WTC11 (cell line): ENCODE data around the gene TMEM183A. TPM values are rescaled to one million over a fixed set of nuclear protein-coding genes. Genes with fewer than 3 reads are reported as not detected.

ENCODE experiments used
- ATAC-seq: fragments of 200-7000 bp; cut with Tn5 transposase; 2 replicates; pipeline ENCODE4 v1.10.0; 2021; ENCODE audit warnings: mild to moderate bottlenecking, moderate library complexity
- CTCF ChIA-PET: fragments of 300-600 bp; sonication (Branson Sonifier 250); formaldehyde crosslinking; loops from one replicate; lab custom pipeline; 2021; ENCODE audit warnings: antibody characterized with exemption; lab: Charles Lee
- POLR2A ChIA-PET: fragments of 350-600 bp; sonication (Branson Sonifier 250); formaldehyde crosslinking; loops from one replicate; lab custom pipeline; 2021; ENCODE audit warnings: antibody characterized with exemption; lab: Charles Lee
- DNase-seq: peaks from one replicate; pipeline ENCODE4 v3.0.0; 2021; ENCODE audit warnings: low spot score
- H3K27ac Mint-ChIP-seq: 2 replicates; pipeline ENCODE4 v1.8.0; 2021; ENCODE audit warnings: mixed read lengths
- H3K27me3 Mint-ChIP-seq: 2 replicates; pipeline ENCODE4 v1.8.0; 2021; ENCODE audit warnings: low read depth, mild to moderate bottlenecking, moderate library complexity, mixed read lengths
- H3K36me3 Mint-ChIP-seq: 2 replicates; pipeline ENCODE4 v1.8.0; 2021; ENCODE audit warnings: mixed read lengths
- H3K4me1 Mint-ChIP-seq: 2 replicates; pipeline ENCODE4 v1.8.0; 2022; ENCODE audit warnings: mixed read lengths
- H3K4me3 Mint-ChIP-seq: 2 replicates; pipeline ENCODE4 v1.8.0; 2021; ENCODE audit warnings: mild to moderate bottlenecking, moderate library complexity, mixed read lengths
- H3K9me3 Mint-ChIP-seq: 2 replicates; pipeline ENCODE4 v1.8.0; 2021; ENCODE audit warnings: mixed read lengths
- FOXP1 ChIP-seq: sonication (generic); formaldehyde crosslinking; IDR thresholded peaks from 2 replicates; pipeline ENCODE4 v1.8.0; 2022; ENCODE audit warnings: missing genetic modification reagents, mild to moderate bottlenecking, moderate library complexity, borderline replicate concordance
- HMGA2 ChIP-seq: fragments of 250-450 bp; sonication (Bioruptor Pico); IDR thresholded peaks from 2 replicates; pipeline ENCODE4 v1.4.0; 2021; ENCODE audit warnings: mild to moderate bottlenecking, moderate library complexity
- KAT7 ChIP-seq: sonication (generic); formaldehyde crosslinking; IDR thresholded peaks from 2 replicates; pipeline ENCODE4 v1.8.1; 2023; ENCODE audit warnings: missing genetic modification reagents, mild to moderate bottlenecking, borderline replicate concordance
- NR3C1 ChIP-seq: sonication (generic); formaldehyde crosslinking; conservative IDR thresholded peaks from 2 replicates; pipeline ENCODE4 v1.8.1; 2023; ENCODE audit warnings: low read depth, mild to moderate bottlenecking, missing genetic modification reagents
- PRRX2 ChIP-seq: fragments of 250-450 bp; sonication (Bioruptor Pico); IDR thresholded peaks from 2 replicates; pipeline ENCODE4 v1.8.0; 2021; ENCODE audit warnings: mild to moderate bottlenecking
- SMAD3 ChIP-seq: sonication (generic); formaldehyde crosslinking; IDR thresholded peaks from 2 replicates; pipeline ENCODE4 v1.8.0; 2022; ENCODE audit warnings: missing genetic modification reagents, mild to moderate bottlenecking, borderline replicate concordance
- TP53 ChIP-seq: sonication (generic); formaldehyde crosslinking; IDR thresholded peaks from 2 replicates; pipeline ENCODE4 v1.8.1; 2023; ENCODE audit warnings: mild to moderate bottlenecking, missing genetic modification reagents
- ZNF219 ChIP-seq: sonication (generic); formaldehyde crosslinking; IDR thresholded peaks from 2 replicates; pipeline ENCODE4 v1.8.0; 2023; ENCODE audit warnings: missing genetic modification reagents, mild to moderate bottlenecking, borderline replicate concordance
- ZNF317 ChIP-seq: sonication (generic); formaldehyde crosslinking; IDR thresholded peaks from 2 replicates; pipeline ENCODE4 v1.8.1; 2023; ENCODE audit warnings: low read depth, mild to moderate bottlenecking, moderate library complexity, missing genetic modification reagents, borderline replicate concordance
- ZNF423 ChIP-seq: fragments of 250-450 bp; sonication (Bioruptor Pico); IDR thresholded peaks from 2 replicates; pipeline ENCODE4 v2.1.2; 2022; ENCODE audit warnings: mild to moderate bottlenecking, moderate library complexity
- total RNA-seq: library from RNA; stranded (reverse); gene quantifications from 3 replicates; pipeline ENCODE4 v1.2.3, GENCODE V29; 2021
- TF ChIP-seq, protein P1 (sequence below): sonication (generic); formaldehyde crosslinking; IDR thresholded peaks from 2 replicates; pipeline ENCODE4 v1.8.1; 2023; ENCODE audit warnings: mild to moderate bottlenecking, missing genetic modification reagents, moderate library complexity
- TF ChIP-seq, protein P2 (sequence below): fragments of 250-450 bp; sonication (Bioruptor Pico); IDR thresholded peaks from 2 replicates; pipeline ENCODE4 v1.9.0; 2021; ENCODE audit warnings: mild to moderate bottlenecking, borderline replicate concordance
- TF ChIP-seq, protein P3 (sequence below): sonication (generic); formaldehyde crosslinking; IDR thresholded peaks from 2 replicates; pipeline ENCODE4 v1.8.0; 2023; ENCODE audit warnings: mild to moderate bottlenecking, missing genetic modification reagents
- TF ChIP-seq, protein P4 (sequence below): sonication (generic); formaldehyde crosslinking; IDR thresholded peaks from 2 replicates; pipeline ENCODE4 v1.8.1; 2022; ENCODE audit warnings: mild to moderate bottlenecking, missing genetic modification reagents, moderate library complexity, borderline replicate concordance
- TF ChIP-seq, protein P5 (sequence below): fragments of 250-450 bp; sonication (Bioruptor Pico); IDR thresholded peaks from 2 replicates; pipeline ENCODE4 v1.9.0; 2021; ENCODE audit warnings: moderate library complexity, mild to moderate bottlenecking, inconsistent platforms, borderline replicate concordance
- TF ChIP-seq, protein P6 (sequence below): sonication (generic); formaldehyde crosslinking; IDR thresholded peaks from 2 replicates; pipeline ENCODE4 v1.8.1; 2023; ENCODE audit warnings: mild to moderate bottlenecking, missing genetic modification reagents, borderline replicate concordance
- TF ChIP-seq, protein P7 (sequence below): sonication (generic); formaldehyde crosslinking; IDR thresholded peaks from 2 replicates; pipeline ENCODE4 v1.8.0; 2023; ENCODE audit warnings: missing genetic modification reagents

The TMEM183A gene
- total RNA-seq, 1 experiment from 2014 or later = 108 TPM

DNA sequence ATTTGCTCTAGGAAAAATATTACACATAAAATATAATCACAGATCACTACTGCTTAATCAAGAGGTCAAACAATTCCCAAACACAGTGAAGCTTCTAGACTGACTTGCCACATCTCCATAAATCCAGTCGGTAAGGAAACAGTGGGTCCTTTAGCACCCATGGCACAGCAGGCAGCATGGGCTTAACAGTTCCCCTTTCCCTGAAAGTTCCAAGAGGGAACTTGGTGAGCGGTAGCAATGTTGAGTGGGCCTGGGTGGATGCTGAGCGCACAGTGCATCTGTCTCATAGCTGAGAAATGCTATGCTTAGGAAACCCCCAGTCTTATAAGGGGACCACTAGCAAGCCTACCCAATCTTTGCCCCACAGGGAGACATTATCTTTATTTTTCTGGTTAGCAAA is 32.3 kb upstream of the TMEM183A start:
- H3K9me3 Mint-ChIP-seq = no peaks in the 10 kb centered on the region
- no peak overlapping the region for H3K27ac Mint-ChIP-seq
- CTCF ChIA-PET = no interaction called here
- no peak for ATAC-seq
- POLR2A ChIA-PET = interaction anchor here (0.7 kb wide), 1 partner anchor 16 kb away, joined by 4 read pairs; no protein-coding TSS in a partner anchor
- H3K27me3 Mint-ChIP-seq = peaks cover 8% of the 10 kb centered on the region
- no peaks in the 10 kb centered on the region for H3K36me3 Mint-ChIP-seq
- H3K4me1 Mint-ChIP-seq = peaks cover 24% of the 10 kb centered on the region
- H3K4me3 Mint-ChIP-seq = no peak overlapping the region
- no peak for DNase-seq
- TF ChIP-seq TP53 (CRISPR knock-in tag) (no peak), PRRX2 (CRISPR knock-in tag) (no peak), SMAD3 (CRISPR knock-in tag) (no peak), NR3C1 (CRISPR knock-in tag) (no peak), HMGA2 (CRISPR knock-in tag) (no peak), ZNF423 (CRISPR knock-in tag) (no peak)
- TF ChIP-seq, protein P1, sequence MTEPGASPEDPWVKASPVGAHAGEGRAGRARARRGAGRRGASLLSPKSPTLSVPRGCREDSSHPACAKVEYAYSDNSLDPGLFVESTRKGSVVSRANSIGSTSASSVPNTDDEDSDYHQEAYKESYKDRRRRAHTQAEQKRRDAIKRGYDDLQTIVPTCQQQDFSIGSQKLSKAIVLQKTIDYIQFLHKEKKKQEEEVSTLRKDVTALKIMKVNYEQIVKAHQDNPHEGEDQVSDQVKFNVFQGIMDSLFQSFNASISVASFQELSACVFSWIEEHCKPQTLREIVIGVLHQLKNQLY (CRISPR knock-in tag) = no peak
- TF ChIP-seq, protein P2, sequence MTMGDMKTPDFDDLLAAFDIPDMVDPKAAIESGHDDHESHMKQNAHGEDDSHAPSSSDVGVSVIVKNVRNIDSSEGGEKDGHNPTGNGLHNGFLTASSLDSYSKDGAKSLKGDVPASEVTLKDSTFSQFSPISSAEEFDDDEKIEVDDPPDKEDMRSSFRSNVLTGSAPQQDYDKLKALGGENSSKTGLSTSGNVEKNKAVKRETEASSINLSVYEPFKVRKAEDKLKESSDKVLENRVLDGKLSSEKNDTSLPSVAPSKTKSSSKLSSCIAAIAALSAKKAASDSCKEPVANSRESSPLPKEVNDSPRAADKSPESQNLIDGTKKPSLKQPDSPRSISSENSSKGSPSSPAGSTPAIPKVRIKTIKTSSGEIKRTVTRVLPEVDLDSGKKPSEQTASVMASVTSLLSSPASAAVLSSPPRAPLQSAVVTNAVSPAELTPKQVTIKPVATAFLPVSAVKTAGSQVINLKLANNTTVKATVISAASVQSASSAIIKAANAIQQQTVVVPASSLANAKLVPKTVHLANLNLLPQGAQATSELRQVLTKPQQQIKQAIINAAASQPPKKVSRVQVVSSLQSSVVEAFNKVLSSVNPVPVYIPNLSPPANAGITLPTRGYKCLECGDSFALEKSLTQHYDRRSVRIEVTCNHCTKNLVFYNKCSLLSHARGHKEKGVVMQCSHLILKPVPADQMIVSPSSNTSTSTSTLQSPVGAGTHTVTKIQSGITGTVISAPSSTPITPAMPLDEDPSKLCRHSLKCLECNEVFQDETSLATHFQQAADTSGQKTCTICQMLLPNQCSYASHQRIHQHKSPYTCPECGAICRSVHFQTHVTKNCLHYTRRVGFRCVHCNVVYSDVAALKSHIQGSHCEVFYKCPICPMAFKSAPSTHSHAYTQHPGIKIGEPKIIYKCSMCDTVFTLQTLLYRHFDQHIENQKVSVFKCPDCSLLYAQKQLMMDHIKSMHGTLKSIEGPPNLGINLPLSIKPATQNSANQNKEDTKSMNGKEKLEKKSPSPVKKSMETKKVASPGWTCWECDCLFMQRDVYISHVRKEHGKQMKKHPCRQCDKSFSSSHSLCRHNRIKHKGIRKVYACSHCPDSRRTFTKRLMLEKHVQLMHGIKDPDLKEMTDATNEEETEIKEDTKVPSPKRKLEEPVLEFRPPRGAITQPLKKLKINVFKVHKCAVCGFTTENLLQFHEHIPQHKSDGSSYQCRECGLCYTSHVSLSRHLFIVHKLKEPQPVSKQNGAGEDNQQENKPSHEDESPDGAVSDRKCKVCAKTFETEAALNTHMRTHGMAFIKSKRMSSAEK (CRISPR knock-in tag) = no peak
- TF ChIP-seq, protein P3, sequence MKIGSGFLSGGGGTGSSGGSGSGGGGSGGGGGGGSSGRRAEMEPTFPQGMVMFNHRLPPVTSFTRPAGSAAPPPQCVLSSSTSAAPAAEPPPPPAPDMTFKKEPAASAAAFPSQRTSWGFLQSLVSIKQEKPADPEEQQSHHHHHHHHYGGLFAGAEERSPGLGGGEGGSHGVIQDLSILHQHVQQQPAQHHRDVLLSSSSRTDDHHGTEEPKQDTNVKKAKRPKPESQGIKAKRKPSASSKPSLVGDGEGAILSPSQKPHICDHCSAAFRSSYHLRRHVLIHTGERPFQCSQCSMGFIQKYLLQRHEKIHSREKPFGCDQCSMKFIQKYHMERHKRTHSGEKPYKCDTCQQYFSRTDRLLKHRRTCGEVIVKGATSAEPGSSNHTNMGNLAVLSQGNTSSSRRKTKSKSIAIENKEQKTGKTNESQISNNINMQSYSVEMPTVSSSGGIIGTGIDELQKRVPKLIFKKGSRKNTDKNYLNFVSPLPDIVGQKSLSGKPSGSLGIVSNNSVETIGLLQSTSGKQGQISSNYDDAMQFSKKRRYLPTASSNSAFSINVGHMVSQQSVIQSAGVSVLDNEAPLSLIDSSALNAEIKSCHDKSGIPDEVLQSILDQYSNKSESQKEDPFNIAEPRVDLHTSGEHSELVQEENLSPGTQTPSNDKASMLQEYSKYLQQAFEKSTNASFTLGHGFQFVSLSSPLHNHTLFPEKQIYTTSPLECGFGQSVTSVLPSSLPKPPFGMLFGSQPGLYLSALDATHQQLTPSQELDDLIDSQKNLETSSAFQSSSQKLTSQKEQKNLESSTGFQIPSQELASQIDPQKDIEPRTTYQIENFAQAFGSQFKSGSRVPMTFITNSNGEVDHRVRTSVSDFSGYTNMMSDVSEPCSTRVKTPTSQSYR (CRISPR knock-in tag) = no peak
- TF ChIP-seq, protein P4, sequence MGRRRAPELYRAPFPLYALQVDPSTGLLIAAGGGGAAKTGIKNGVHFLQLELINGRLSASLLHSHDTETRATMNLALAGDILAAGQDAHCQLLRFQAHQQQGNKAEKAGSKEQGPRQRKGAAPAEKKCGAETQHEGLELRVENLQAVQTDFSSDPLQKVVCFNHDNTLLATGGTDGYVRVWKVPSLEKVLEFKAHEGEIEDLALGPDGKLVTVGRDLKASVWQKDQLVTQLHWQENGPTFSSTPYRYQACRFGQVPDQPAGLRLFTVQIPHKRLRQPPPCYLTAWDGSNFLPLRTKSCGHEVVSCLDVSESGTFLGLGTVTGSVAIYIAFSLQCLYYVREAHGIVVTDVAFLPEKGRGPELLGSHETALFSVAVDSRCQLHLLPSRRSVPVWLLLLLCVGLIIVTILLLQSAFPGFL = no peak
- TF ChIP-seq, all 79 proteins: peak for 0

DNA sequence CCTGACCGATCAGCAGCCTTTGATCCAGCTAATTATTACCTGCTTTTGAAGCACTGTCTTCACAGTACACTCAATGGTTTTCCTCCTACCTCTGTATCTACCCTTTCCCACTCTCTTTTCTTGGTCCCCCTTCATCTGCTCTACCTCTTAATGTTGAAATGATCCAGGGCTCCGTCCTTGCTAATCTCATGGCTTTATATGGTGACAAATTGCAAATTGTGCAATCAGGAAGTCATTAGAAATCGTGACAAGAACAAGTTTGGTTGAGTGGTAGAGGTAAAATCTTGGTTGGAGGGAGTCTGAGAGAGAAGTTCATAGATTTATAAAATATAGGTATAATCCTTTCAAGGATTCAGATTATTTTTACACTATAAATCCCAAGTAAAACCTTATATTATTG is 30.5 kb upstream of the TMEM183A start:
- no peak overlapping the region for H3K27ac Mint-ChIP-seq
- peaks cover 8% of the 10 kb centered on the region for H3K27me3 Mint-ChIP-seq
- POLR2A ChIA-PET = no interaction called here
- no peak overlapping the region for H3K4me3 Mint-ChIP-seq
- CTCF ChIA-PET = interaction anchor here (1.3 kb wide), 1 partner anchor 9 kb away, joined by 7 read pairs; no protein-coding TSS in a partner anchor
- ATAC-seq = no peak
- no peak for DNase-seq
- peaks cover 24% of the 10 kb centered on the region for H3K4me1 Mint-ChIP-seq
- no peaks in the 10 kb centered on the region for H3K9me3 Mint-ChIP-seq
- H3K36me3 Mint-ChIP-seq = no peaks in the 10 kb centered on the region
- TF ChIP-seq FOXP1 (CRISPR knock-in tag) = no peak
- TF ChIP-seq, protein P5, sequence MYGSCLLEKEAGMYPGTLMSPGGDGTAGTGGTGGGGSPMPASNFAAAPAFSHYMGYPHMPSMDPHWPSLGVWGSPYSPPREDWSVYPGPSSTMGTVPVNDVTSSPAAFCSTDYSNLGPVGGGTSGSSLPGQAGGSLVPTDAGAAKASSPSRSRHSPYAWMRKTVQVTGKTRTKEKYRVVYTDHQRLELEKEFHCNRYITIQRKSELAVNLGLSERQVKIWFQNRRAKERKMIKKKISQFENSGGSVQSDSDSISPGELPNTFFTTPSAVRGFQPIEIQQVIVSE (CRISPR knock-in tag) = no peak
- TF ChIP-seq, protein P6, sequence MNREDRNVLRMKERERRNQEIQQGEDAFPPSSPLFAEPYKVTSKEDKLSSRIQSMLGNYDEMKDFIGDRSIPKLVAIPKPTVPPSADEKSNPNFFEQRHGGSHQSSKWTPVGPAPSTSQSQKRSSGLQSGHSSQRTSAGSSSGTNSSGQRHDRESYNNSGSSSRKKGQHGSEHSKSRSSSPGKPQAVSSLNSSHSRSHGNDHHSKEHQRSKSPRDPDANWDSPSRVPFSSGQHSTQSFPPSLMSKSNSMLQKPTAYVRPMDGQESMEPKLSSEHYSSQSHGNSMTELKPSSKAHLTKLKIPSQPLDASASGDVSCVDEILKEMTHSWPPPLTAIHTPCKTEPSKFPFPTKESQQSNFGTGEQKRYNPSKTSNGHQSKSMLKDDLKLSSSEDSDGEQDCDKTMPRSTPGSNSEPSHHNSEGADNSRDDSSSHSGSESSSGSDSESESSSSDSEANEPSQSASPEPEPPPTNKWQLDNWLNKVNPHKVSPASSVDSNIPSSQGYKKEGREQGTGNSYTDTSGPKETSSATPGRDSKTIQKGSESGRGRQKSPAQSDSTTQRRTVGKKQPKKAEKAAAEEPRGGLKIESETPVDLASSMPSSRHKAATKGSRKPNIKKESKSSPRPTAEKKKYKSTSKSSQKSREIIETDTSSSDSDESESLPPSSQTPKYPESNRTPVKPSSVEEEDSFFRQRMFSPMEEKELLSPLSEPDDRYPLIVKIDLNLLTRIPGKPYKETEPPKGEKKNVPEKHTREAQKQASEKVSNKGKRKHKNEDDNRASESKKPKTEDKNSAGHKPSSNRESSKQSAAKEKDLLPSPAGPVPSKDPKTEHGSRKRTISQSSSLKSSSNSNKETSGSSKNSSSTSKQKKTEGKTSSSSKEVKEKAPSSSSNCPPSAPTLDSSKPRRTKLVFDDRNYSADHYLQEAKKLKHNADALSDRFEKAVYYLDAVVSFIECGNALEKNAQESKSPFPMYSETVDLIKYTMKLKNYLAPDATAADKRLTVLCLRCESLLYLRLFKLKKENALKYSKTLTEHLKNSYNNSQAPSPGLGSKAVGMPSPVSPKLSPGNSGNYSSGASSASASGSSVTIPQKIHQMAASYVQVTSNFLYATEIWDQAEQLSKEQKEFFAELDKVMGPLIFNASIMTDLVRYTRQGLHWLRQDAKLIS (CRISPR knock-in tag) = no peak
- no peak for TF ChIP-seq KAT7 (CRISPR knock-in tag)
- TF ChIP-seq ZNF219 = no peak
- TF ChIP-seq, protein P3 (CRISPR knock-in tag) = no peak
- TF ChIP-seq, protein P7, sequence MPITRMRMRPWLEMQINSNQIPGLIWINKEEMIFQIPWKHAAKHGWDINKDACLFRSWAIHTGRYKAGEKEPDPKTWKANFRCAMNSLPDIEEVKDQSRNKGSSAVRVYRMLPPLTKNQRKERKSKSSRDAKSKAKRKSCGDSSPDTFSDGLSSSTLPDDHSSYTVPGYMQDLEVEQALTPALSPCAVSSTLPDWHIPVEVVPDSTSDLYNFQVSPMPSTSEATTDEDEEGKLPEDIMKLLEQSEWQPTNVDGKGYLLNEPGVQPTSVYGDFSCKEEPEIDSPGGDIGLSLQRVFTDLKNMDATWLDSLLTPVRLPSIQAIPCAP (CRISPR knock-in tag) = no peak
- no peak for TF ChIP-seq ZNF317 (CRISPR knock-in tag)
